ENCODE results near the gene SEBOX.

Gene SEBOX, protein sequence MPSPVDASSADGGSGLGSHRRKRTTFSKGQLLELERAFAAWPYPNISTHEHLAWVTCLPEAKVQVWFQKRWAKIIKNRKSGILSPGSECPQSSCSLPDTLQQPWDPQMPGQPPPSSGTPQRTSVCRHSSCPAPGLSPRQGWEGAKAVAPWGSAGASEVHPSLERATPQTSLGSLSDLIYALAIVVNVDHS

DNA sequence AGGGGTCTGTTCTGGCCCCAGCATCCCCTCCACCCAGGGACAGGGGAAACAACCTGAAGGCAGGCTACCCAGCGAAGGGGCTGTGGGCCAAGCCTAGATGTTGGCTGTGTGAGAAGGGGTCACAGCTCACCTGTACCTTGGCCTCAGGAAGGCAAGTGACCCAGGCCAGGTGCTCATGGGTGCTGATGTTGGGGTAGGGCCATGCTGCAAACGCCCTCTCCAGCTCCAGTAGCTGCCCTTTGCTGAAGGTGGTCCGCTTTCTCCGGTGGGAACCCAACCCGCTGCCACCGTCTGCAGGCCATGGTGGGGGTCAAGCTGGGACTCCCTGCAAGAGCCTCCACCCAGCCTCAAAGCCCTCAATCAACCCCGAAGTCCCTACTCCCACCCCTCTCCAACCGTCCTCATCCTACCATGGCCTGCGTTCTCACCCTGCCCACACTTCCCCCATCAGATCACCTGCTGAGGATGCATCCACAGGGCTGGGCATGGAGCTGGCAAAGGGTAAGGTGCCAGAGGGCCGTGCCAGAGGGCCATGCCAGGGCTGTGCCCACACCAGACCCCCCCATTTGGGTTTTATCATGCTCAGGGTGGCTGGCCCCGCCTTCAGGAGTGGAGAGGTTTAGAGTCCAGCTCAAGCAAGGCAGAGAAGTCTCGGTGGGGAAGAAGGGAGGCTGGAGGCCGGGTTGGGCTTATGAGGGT, at the start of gene SEBOX:
TSS of gene SEBOX (minus strand) at position 535 of the 699 bp plus-strand sequence. CDS start at position 487, 48 bp downstream.
- FAIRE-seq: no peak

DNA sequence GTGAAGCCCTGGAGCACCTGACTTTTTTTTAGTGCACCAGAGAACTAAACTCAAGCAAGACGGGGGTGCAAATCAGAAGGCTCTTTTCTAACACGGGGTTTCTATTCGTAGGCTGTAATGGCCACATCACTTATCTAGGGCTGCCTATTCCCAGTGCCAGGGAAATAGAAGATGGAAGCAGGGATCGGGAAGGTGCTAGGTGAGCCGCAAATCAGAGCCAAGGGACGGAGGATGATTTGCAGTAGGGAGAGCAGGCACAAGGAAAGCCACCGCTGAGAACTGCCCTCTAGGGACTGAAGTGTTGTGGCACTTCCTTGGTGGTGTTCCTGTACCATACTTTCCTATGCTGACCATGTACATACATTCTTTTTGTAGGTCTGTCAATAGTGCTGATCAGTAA, 48.8 kb upstream of the SEBOX start:
- DNase-seq (ENCODE audit: low spot score) (no peak), FAIRE-seq (no peak)

More for the DNA sequence above, at the start of gene SEBOX:
- no peak for DNase-seq (ENCODE audit: low spot score)

DNA sequence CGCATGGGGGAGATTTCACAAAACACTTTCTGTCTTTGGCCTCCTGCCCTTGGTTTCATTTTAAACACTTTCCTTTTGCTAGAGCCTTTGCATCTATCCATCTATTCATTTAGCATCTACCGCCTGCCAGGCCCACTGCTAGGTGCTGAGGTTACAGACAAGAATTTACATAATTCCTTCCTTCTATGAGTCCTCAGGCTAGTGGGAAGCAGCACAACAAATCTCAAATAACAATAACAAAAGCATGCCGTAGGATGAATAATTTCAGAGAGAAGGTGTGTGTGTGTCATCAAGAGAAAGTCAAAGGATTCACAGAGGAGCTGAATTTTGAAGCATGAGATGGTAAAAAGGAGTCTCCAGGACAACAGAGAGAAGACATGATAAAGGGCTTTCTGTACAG, 47.1 kb upstream of the SEBOX start:
- DNase-seq (ENCODE audit: low spot score) (no peak), FAIRE-seq (no peak)

DNA sequence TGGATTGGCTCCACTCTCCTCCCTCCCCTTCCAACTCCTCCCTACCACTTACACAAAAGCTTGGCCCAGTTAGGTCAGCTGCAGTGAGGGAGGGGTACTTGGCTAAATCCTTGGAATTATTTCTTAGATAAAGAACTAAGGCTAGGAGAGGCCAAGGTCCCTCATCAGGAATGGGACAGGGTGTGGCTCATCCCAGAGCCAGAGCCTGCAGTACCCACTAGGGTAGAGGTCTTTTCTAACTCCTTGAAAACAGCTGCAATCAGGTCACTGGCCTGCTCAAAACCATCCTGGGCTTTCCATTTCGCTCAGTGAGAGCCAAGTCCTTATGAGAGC, 42.9 kb upstream of the SEBOX start:
- FAIRE-seq: no peak

DNA sequence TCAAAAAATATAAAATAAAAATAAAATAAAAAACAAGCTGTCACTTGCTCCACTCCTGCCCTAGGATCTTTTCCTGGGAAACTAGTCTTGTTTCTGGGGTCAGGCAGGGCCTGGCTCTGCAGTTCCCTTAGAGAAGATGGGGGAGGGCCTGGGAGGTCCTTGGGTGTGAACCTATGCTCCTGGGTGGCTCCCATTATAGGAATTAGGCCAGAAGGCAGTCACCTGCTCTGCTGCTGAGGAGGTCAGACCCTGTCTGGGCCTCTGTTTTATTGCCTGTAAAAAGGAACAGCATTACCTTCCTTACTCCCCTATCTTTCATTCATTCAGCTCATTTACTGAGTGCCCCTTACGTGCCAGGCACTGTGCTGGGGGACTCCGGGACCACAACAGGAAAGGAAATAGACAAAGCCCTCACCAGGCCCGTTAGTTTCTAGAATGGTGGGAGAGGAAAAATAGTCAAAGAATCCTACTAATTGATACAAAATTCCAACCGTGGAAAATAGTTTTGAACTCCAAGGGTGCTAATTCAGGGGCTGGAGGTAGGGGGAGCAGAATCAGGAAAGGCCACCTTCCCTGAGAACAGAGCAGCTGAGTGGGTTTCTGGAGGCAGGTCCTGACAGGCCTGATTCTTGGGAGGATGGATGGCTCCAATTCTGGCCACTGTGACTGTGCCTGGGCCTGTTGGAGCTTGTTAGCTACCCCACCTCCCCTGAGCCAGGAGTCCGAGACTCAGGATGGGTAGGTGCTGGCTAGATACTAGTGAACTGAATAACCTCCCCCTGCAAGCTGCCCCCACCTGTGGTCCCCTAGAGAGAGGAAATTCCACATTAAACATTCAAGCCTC, 42.4 kb upstream of the SEBOX start:
- FAIRE-seq: no peak
- DNase-seq (ENCODE audit: low spot score): no peak

More for the DNA sequence above, 42.9 kb upstream of the SEBOX start:
- no peak for DNase-seq (ENCODE audit: low spot score)

DNA sequence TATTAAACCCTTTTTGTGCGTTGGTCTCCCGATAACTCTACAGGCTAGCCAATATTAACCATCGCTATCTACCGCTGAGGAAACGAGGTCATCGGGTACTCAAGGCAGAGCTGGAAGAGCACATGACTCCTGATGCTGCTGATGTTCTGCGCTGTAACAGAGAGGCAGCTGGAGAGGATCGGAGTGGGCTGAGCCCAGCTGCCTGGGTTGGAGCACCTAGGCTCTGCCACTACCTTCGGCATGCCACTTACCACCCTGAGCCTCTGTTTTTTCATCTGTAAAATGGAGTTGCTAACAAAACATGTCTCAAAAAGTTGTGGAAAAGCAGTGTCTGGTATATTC, 41.4 kb upstream of the SEBOX start:
- DNase-seq (ENCODE audit: low spot score) (no peak), FAIRE-seq (no peak)

DNA sequence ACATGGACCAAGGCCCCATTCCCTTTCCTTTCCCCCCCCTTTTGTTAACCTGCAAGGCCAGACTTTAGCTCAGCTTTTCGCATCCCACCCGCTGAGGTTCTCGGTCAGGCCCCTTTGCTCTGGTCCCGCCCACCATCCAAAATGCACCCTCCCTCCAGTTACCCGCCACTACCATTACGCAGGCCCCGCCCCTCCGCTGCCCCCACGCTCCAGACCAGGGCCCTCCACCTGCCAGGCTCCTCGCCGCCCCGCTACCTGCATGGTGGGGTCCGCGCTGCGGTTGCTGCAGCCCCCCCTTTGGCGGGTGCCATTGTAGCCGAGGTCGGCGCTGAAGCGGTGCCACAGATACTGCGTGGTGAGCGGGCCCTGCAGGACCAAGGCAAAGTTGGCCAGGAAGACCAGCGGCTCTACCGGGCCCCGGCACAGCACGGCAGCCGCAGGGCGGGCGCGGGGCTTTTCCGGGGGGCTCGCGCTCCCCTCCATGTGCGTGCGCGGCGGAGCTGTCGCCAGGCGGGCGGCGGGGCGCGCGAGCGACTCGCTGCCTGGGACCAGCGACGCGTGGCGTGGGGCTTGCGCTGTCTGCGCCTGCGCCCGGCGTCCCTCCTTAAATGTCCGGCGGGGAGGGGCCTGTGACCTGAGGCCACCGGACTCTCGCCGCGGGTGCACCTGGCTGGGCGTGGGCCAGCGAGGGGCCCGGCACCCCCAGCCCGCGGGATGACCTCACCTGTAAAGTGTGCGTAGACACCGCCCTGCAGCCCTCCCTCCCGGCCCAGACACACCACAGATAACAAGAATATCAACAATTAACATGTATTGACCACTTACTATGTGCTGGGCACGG, 40.9 kb upstream of the SEBOX start, which contains the start of gene SLC46A1:
TSS of gene SLC46A1 (minus strand) at position 581 of the 841 bp plus-strand sequence. CDS start at position 483, 98 bp downstream.
- DNase-seq (ENCODE audit: low spot score): no peak
- FAIRE-seq: no peak

DNA sequence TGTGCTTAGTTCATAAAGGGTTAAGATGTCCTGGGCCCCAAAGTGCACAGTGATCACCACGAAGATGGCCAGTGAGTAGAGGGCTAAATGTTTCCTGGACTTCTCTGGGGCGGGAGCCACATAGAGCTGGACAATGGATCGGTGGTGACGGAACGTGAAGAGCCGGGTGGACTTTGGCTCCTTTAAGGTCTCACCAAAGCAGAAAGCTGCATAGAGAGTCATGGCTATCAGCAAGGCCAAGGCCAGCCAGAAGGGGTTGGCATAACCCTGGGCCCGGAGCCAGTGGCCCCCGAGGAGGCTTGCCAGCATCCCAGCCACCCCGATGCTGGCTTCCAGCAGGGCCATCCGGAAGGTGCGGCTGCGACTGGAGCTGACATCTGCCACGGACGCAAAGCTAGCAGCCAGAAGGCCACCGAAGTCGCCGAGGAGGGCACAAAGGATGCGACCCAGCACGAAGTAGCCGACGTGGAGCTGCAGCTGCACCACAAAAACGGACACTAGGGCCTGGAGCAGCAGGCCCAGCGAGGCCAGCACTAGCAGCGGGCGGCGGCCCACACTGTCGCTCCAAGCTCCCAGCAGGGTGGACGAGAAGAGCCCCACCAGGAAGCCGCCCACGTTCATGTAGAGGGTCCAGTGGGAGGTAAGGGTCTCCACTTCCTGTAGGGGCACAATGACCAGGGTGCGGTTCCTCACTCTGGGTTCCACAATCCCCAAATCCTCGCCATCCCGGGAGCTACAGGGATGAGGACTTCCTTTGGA, 40.0 kb upstream of the SEBOX start:
- no peak for DNase-seq (ENCODE audit: low spot score)
- no peak for FAIRE-seq

DNA sequence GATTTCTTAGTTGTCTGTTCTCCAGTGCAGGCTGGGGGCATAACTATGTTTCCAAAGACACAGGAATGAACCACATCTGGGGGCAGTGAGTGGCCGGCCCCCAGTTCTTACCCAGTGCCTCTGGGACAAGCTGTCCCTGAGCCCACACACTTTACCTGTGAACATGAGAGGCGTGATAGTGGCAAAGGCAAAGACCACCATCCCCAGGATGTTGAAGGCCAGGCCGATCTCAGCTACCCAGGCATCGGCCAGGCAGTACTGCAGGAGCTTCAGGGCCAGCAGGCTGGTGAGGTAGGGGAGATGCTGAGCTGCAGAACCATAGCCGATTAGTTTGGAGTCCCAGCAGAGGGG, 39.4 kb upstream of the SEBOX start:
- no peak for DNase-seq (ENCODE audit: low spot score)

DNA sequence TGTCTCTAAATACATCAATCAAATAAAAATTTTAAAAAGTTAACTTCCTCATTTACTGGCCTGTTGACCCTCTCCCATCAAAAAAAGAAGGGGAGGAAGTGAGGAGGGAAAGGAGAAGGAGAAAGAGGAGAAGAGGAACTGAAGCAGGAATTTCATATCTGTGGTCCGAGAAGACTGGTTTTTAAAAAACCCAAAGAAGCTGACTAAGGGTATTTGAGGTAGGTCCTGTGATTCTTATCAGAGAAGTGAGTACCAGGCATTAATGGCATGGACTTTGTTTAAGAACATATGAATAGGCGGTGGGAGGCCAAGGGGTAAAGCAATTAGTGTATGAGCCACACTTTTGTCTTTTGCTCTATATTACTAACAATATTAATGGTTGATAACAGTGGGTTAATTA, 39.0 kb upstream of the SEBOX start:
- no peak for FAIRE-seq
- DNase-seq (ENCODE audit: low spot score): no peak

More for the DNA sequence above, 39.4 kb upstream of the SEBOX start:
- no peak for FAIRE-seq

DNA sequence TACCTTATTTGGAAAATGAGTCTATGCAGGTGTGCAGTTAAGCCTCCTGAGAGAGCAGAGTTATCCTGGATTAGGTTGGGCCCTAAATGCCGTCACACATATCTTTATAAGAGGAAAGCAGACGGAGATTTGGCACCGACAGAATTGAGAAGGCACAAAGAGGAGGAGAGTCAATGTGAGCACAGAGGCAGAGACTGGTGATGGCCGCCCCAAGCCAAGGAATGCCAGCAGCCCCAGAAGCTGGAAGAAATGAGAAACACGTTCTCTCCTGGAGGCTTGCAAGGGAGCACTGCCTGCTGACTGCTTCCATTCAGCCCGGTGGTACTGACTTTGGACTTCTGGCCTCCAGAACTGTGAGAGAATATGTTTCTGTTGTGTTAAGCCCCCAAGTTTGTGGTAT, 37.8 kb upstream of the SEBOX start:
- FAIRE-seq (no peak), DNase-seq (ENCODE audit: low spot score) (no peak)

DNA sequence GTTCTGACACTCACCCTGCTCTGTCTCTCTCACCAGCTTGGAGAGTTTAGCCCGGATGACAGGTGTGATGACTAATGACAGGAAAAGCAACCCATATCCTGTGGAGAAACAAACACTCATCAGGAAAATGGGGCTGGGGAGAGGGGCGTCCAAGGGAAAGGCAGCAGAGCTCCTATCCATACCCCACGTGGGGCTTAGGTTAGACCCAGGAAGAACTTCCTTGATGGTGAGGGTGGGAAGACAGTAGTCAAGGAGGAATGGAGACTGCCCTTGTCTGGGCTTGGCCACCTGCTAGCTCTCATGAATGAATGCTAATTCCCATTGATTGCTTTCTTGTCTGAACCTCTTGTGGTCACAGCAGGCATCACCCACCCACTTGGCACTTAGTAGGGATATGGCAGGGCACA, 37.2 kb upstream of the SEBOX start:
- DNase-seq (ENCODE audit: low spot score): no peak
- FAIRE-seq: no peak

DNA sequence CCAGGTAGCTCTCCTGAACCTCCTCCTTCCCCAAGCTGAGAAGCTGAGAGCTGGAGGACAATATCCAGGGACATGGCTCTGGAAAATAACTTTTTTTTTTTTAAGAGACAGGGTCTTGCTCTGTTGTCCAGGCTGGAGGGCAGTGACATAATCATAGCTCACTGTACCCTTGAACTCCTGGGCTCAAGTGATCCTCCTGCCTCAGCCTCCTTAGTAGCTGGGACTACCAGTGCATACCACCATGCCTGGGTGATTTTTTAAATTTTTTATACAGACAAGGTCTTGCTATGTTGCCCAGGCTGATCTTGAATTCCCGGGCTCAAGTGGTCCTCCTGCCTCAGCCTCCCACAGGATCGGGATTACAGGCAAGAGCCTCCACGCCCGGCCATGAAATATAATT, 34.8 kb upstream of the SEBOX start:
- no peak for DNase-seq (ENCODE audit: low spot score)
- no peak for FAIRE-seq

DNA sequence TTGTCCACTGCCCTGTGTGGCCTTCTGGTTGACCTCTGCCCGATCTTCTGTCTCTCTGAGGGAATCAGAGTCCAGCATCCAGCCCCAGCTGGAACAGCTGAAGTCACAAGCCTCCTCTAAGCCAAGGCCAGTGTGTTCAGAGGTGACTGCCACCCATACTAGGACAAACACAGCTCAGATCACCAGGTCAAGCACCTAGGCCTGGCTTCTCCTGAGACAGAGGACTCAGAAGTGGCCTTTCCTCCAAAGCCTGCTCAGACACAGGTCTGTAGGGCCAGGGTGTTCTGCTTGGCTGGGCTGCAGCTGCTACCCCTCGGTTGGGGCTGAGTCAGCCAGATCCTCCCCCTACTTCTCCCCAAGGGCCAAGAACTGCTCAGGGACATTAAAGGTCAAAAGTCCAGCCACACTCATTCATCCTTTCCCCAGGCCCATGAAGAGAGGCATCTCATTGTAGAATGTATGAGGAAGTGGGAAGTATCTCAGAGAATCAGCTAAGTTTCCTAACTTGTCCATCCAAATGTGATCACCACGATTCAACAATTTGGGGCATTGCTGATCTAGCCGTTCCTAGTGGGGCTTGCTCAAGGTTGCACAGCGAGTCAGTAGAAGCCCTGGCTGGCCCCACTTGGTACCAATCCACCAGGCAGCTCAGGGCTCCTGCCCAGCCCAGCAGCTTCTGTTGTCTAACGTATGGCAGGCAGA, 33.4 kb upstream of the SEBOX start:
- peak; percentile 84 for DNase-seq (ENCODE audit: low spot score)
- FAIRE-seq: peak; percentile 92

DNA sequence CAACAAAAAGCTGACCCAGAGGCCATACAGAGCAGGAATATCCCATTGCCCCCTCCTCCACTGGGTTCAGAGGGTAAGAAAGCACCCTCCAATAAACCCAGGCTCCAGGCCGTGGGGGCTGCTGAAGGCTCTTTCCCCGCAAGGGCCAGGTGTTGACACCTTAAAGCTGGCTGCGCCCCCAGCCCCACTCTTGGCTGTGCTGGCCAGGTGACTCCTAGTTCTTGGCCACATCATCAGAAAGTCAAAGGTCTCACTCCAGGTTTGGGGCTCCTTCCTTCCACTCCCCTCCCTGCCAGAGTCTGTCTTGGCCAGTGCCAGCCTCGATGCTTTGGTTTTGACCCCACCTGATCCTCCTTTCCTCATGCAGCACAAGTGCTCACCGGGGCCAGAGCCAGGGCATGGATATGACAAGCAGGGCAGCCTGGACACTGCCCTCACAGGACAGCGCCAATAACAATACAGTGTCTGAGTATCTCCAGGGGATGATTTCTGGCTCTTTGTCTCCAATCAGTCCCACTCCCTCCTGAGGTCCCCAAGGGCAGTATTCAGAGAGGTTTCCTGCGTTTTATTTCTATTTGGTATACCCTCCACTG, 32.8 kb upstream of the SEBOX start:
- FAIRE-seq (no peak), DNase-seq (ENCODE audit: low spot score) (no peak)

DNA sequence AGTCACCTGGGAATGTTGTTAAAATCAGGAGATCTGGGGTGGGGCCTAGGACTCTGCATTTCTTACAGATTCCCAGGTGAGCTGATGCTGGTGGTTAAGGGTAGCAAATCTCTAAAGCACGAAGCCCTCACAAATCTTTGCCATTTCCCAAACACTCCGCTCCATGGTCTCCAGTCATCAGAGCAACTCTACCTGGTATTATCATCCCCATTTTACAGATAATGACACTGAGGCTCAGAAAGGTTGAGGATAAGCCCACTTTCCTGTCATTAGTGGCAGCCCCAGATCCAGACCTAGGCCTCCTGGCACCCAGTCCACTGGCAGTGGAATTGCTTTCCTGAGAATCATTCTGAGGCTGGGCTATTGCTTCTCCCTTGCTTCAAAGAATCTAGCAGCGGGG, 32.3 kb upstream of the SEBOX start:
- FAIRE-seq (no peak), DNase-seq (ENCODE audit: low spot score) (no peak)

DNA sequence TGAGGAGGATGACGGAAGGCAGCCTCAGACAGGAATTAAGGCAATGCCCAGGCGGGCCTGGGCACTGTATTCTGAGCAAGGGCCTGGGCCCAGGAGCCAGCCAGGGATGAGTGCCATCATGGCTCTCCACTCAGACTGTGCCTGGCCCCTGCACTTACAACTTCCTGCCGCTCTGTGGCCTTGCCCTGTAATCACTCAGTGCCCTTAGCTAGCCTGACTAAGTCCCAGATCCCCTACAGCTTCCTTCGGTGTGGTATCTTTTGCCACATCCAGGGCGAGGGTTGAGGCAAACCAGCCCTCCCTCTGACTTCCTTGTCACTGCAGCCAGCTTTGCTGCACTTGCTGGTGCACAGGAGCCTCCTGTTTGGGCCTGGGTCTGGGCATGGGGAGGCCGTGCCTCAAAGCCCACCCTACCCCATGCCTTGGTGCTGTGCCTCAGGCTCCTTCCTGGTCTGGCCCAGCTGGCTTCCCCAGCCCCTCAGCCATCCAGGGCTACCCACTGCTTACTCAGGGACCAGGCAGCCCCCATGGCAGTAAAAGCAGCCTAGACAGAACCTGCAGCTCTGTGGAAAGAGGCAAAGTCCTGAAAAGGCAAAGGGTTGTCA, 31.7 kb upstream of the SEBOX start:
- FAIRE-seq (no peak), DNase-seq (ENCODE audit: low spot score) (peak; percentile 18)

DNA sequence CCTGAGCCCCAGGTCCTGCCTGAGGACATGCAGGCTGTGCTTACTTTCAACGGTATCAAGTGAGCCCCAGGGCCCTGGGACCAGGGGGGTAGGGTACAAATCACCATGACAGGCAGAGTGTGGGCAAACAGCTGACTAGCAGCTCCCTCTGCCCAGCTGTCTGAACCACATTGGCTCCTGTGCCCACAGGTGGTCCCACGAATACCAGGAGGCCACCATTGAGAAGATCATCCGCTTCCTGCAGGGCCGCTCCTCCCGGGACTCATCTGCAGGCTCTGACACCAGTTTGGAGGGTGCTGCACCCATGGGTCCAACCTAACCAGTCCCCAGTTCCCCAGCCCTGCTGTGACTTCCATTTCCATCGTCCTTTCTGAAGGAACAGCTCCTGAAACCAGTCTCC, 31.0 kb upstream of the SEBOX start:
- DNase-seq (ENCODE audit: low spot score): no peak
- FAIRE-seq: no peak

DNA sequence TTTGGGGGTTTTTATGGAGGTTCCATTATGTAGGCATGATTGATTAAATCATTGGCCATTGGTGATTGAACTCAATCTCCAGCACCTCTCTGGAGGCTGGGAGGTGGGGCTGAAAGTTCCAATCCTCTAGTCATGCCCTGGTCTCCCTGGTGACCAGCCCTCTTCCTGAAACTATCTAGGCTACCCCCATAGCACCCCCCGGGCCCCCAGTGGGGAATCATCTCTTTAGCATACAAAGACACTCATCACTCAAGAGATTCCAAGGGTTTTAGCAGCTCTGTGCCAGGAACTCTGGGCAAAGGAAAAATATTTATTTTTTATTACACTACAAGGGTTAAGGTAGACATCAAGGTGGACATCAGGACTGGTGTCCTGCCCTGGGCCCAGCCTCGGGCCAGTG, 30.4 kb upstream of the SEBOX start:
- FAIRE-seq (no peak), DNase-seq (ENCODE audit: low spot score) (no peak)

All from RCC 7860 (cell line).